Measurements from ENCODE around the gene FBXL3. TPM values are rescaled to one million over a fixed set of nuclear protein-coding genes. Genes with fewer than 3 reads are reported as not detected.

Gene FBXL3
- total and polyA plus RNA-seq, 2 of the 8 experiments (the other 6 are each of a cell fraction or from before 2014, with no cell fraction given): 4.9 to 14.9 TPM

GRCh38 chr13:76971215-76971614 lies 55.7 kb downstream of the FBXL3 start (continued):
- TF ChIP-seq, protein P1, sequence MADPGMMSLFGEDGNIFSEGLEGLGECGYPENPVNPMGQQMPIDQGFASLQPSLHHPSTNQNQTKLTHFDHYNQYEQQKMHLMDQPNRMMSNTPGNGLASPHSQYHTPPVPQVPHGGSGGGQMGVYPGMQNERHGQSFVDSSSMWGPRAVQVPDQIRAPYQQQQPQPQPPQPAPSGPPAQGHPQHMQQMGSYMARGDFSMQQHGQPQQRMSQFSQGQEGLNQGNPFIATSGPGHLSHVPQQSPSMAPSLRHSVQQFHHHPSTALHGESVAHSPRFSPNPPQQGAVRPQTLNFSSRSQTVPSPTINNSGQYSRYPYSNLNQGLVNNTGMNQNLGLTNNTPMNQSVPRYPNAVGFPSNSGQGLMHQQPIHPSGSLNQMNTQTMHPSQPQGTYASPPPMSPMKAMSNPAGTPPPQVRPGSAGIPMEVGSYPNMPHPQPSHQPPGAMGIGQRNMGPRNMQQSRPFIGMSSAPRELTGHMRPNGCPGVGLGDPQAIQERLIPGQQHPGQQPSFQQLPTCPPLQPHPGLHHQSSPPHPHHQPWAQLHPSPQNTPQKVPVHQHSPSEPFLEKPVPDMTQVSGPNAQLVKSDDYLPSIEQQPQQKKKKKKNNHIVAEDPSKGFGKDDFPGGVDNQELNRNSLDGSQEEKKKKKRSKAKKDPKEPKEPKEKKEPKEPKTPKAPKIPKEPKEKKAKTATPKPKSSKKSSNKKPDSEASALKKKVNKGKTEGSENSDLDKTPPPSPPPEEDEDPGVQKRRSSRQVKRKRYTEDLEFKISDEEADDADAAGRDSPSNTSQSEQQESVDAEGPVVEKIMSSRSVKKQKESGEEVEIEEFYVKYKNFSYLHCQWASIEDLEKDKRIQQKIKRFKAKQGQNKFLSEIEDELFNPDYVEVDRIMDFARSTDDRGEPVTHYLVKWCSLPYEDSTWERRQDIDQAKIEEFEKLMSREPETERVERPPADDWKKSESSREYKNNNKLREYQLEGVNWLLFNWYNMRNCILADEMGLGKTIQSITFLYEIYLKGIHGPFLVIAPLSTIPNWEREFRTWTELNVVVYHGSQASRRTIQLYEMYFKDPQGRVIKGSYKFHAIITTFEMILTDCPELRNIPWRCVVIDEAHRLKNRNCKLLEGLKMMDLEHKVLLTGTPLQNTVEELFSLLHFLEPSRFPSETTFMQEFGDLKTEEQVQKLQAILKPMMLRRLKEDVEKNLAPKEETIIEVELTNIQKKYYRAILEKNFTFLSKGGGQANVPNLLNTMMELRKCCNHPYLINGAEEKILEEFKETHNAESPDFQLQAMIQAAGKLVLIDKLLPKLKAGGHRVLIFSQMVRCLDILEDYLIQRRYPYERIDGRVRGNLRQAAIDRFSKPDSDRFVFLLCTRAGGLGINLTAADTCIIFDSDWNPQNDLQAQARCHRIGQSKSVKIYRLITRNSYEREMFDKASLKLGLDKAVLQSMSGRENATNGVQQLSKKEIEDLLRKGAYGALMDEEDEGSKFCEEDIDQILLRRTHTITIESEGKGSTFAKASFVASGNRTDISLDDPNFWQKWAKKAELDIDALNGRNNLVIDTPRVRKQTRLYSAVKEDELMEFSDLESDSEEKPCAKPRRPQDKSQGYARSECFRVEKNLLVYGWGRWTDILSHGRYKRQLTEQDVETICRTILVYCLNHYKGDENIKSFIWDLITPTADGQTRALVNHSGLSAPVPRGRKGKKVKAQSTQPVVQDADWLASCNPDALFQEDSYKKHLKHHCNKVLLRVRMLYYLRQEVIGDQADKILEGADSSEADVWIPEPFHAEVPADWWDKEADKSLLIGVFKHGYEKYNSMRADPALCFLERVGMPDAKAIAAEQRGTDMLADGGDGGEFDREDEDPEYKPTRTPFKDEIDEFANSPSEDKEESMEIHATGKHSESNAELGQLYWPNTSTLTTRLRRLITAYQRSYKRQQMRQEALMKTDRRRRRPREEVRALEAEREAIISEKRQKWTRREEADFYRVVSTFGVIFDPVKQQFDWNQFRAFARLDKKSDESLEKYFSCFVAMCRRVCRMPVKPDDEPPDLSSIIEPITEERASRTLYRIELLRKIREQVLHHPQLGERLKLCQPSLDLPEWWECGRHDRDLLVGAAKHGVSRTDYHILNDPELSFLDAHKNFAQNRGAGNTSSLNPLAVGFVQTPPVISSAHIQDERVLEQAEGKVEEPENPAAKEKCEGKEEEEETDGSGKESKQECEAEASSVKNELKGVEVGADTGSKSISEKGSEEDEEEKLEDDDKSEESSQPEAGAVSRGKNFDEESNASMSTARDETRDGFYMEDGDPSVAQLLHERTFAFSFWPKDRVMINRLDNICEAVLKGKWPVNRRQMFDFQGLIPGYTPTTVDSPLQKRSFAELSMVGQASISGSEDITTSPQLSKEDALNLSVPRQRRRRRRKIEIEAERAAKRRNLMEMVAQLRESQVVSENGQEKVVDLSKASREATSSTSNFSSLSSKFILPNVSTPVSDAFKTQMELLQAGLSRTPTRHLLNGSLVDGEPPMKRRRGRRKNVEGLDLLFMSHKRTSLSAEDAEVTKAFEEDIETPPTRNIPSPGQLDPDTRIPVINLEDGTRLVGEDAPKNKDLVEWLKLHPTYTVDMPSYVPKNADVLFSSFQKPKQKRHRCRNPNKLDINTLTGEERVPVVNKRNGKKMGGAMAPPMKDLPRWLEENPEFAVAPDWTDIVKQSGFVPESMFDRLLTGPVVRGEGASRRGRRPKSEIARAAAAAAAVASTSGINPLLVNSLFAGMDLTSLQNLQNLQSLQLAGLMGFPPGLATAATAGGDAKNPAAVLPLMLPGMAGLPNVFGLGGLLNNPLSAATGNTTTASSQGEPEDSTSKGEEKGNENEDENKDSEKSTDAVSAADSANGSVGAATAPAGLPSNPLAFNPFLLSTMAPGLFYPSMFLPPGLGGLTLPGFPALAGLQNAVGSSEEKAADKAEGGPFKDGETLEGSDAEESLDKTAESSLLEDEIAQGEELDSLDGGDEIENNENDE (IDR thresholded peaks at IDR 0.05; ENCODE audit: insufficient replicate concordance, low read length): no peak
